ENCODE results near the gene EFCC1.

EFCC1 gene

DNA sequence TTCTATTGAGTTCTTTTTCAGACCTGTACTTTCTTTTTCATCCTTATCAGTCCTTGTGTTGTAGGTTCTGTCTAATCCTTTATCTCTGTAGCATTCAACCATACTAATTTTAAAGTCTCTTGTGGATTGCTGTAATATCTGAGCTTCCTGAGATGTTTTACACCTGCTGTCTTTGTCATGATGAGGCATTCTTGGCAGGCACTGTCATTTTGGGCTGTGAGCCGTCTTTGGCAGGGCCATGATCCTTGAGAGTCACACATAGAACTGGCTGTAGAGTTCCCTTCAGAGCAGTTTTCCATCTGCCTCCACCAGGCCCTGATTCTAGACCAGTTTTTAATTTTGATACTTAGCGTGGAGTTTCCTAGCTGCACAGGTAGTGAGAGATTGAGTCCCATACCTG is 6.7 kb downstream of the EFCC1 start:
- intact Hi-C loops (cut with DNase I), result no loop called here
- no peak for DNase-seq

DNA sequence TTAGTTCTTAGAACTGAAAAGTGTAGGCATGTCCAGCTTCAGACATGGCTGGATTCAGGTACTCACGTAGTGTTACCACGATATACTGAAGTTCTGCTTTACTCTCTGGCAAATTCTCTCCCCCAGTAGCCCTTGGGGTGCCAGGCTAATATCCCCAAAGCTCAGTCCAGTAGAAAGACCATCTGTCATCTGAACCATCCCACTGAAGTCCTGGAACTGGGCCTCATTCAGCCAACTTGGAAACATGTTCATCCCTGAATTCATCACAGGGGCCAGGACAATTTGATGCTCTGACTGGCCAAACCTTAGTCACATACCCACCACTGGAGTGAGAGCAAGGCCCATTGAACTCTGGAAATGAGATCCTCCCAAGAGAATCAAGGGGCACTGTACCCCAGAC is 8.2 kb downstream of the EFCC1 start:
- intact Hi-C loops (cut with DNase I), result no loop called here
- DNase-seq, result no peak

DNA sequence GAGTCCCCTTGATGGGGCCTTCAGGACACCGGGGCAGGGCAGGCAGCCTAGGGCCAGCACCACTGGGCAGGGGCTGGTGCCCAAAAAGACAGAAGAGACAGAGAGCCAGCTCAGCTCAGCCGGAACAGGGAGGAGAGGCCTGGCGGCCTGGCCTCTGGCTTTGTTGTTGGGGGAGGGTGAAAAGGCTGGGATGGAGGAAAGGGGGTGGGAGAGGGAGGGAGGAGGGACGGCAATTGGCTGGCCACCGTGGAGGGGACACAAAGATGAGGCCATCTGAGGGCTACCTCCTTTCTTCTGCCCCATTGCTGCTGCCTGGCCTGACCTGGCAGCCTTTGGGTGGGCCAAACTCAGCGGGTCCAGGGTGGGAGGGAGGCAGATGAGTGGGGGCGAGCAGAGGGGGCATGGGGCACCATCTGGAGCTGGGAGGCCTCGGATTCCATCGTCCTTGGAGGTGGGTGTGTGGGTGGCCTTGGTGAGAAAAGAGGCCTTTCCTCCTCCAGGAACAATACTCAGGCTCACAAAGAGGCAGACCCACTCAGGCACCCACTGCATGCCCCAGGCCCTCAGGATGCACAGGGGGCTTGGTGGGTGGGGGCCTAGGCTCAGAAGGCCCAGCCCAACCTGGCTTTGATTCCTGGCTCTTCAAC is 9.3 kb downstream of the EFCC1 start:
- intact Hi-C loops (cut with DNase I), result no loop called here

DNA sequence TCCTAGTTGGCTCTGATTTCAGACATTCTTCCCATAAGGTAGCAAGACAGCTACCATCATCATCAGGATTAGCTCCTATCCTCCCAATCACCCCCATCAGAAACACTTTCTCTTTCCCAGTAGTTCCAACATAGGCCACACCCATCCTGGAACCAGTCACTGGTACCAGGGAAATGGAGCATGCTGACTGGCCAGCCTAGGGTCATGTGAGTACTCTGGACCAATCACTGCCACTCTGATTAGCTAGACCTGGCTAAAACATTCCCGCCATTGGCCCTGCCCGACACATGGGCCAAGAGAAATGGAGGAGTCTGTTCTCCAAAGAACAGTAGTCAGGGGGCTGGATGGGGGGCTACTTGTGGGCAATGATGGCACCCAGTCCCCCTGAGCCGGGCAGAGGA is 12.4 kb downstream of the EFCC1 start:
- no peak for DNase-seq

More for the DNA sequence above, 9.3 kb downstream of the EFCC1 start:
- DNase-seq, result no peak

DNA sequence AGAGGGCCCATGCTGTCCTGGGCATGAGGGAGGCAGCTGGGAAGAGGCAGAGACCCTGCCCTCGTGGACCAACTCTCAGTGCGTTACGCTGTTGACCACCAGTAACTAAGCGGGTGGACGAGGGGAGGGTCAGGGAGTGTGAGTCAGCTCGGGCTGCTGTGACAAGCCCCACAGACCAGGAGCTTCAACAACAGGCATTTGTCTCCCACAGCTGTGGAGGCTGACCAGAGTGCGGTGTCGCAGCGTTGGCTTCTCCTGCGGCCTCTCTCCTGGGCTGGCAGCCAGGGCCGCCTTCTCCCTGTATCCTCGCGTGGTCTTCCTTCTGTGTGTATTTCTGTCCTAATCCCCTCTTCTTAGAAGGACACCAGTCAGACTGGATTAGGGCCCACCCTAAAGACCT is 13.0 kb downstream of the EFCC1 start:
- intact Hi-C loops (cut with DNase I), result no loop called here
- peak in 34 of 42 donors; percentile 9 to 77 (median 48) for DNase-seq

More for the DNA sequence above, 12.4 kb downstream of the EFCC1 start:
- intact Hi-C loops (cut with DNase I), result no loop called here

DNA sequence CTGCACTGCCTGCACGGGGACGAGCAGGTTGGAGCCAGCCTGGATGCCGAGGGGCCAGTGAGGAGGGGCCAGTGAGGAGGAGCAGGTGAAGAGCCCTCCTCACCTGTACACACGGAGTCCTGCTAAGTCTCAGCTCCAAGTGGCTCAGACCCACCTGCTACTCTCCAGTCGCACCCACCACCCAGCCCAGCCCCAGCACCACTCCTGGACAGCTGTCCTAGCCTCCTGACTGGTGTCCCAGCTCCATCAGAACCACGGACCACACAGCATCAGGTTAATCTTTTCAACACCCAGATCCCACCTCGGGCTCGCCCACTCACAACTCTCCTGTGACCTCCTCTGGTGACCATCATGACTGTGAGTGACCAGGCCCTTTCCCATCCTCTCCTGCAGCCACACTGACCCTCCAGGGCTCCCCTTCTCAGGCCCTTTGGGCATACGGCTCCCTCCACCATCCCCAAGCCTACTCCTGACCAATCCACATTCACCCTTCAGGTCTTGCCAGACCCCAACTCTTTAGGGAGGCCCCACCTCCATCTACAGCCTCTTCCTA is 13.8 kb downstream of the EFCC1 start:
- intact Hi-C loops (cut with DNase I), result no loop called here
- no peak for DNase-seq

DNA sequence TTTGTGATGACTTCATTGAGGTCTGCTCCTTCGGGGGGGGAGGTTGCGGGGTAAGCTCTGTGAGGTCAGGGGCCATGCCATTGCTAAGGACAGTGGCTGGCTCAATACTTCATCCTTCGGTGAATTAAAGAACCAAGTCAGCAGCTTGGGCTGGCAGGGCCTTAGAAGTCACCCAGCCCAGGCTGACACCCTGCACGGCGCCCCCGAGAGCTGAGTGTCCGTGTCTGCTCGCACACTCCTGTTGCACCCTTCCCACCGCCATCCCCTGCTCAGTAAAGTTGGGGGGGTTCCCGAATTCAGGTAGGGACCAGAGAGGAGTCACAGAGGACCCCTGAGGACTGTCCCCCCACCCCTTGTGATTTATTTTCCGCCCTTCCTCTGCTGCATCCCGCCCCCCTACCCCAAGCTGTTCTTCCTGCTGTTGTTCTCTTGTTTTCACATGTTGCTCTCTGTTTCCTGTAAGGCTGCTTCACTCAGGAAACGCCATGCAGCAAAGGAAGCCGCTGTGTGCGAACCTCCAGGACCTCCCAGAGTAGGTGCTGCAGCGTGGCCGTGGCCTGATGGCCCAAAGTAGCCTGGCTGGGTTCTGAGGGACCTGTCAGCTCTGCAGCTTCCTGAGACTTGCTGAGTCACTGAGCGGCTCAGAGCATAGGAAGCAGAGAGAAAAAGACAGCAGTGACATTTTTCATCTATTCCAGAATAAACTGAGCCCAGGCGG is 14.4 kb downstream of the EFCC1 start:
- intact Hi-C loops (cut with DNase I), result no loop called here
- peak in 3 of 42 donors; percentile 16 to 34 (median 19) for DNase-seq

DNA sequence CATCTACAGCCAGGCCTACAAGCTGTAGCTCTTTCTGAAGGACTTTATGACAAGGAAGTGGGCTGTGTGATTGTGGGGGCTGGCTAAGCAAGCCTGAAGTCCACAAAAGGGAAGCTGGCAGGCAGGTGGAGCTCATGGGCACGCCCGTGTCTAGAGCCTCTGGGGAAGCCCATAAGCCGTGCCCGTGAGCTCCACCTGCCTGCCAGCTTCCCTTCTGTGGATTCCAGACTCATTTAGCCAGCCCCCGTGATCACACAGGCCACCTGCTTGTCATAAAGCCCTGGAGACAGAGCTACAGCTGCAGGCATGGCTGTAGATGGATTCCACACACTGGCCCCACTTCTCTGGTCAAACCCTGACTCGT is 15.2 kb downstream of the EFCC1 start:
- intact Hi-C loops (cut with DNase I), result no loop called here
- DNase-seq, result peak in 8 of 42 donors; percentile 11 to 47 (median 20)

DNA sequence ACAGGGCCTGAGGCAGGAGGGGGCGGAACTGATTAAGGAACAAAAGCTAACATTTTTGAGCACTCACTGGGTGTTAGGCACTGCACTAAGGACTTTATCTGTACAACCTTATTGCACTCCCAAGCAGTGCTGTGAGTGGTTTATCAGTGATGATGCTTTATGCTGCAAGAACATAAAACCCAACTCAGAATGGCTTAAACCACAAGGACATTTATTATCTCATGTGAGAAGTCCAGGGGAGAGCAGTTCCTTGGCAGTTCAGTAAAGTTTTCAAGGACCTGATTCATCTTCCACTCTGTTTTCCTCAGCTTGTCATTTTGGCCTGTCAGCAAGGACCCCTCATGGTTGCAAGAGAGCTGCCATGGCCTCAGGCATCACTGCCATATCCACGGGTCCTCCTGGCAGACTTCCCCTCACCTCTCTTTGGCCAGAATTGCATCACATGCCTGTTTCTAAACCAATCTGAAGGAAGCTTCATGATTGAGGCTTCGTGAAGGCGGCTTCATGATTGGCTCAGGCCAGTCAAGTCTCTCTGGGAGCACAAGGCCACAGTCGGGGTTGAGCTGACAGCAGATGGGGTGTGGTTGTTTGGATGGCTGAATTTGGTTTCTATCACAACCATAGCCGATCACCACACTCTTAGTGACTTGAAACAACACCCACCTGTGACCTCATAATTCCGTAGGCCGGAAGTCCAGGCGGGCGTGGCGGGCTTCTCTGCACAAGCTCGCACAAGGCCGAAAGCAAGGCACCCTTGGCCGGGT is 15.8 kb downstream of the EFCC1 start:
- DNase-seq, result no peak
- intact Hi-C loops (cut with DNase I), result no loop called here

DNA sequence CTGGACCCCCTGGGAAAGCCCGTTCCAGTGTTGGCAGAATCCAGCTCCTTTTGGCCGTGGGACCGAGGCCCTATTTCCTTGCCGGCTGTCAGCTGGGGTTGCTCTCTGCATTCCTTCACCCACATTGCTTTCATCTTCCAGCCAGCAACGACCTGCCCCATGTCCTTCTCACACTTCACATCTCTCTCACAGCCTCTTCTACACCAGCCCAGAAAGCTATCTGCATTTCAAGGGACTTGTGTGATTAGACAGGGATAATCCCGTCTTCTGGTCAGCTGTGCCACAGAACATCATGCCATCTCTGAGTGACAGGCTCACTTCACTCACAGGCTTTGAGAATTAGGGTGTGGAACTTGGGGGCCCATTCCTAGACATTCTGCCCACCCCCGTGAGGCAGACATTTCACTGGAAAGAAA is 16.4 kb downstream of the EFCC1 start:
- intact Hi-C loops (cut with DNase I), result no loop called here

DNA sequence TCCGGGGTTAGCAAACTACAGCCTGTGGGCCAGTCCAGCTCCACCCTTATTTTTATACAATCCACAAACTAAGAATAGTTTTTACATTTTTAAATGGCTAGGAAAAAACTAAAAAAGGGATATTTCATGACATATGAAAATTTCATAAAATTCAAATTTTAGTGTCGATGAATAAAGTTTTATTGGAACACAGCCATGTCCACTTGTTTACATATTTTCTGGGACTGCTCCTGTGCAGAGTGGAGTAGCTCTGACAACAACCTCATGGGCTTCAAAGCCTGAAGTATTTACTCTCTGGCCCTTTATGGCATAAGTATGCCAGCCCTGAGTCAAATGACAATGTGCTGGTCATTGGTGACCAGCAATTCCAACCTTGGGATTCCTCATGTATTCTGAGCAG is 17.2 kb downstream of the EFCC1 start:
- intact Hi-C loops (cut with DNase I), result no loop called here
- no peak for DNase-seq

More for the DNA sequence above, 16.4 kb downstream of the EFCC1 start:
- no peak for DNase-seq

DNA sequence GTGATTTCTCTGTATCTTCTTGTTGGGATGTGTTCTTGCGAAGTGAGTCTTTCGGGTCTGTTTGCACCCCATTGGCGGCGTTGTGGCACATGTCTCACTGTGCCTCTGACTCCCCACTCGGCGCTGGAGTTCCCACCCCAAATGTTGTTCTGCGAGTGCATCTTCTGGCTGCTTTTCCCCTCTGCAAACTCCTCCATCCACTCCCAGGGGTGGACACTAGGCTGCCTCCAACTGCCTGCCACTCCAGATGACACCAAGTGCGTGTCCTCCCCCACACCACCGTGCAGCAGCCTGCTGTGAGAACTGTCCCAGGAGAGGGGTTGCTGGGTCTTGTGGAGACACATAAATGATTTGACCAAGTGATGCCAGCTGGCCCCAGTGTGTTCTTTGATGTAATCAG is 17.6 kb downstream of the EFCC1 start:
- no peak for DNase-seq

DNA sequence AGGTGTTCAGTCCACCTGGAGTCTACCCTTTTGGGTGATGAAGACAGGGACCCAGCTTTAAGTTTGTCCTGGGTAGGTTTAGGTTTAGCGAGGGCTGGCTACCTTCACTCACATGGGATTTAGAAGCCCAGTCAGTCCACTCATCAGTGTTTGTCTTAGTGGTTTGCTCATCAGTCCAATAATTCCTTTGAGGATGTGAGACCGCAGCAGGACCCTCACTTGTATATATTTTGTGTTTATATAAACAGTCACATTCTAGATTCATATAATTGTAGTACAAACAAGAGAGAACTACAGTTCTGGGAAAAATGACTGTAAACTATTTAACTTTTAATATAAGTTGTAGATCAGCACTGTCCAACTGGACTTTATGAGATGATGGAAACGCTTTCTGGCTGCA is 18.2 kb downstream of the EFCC1 start:
- no peak for DNase-seq

More for the DNA sequence above, 17.6 kb downstream of the EFCC1 start:
- intact Hi-C loops (cut with DNase I), result no loop called here

DNA sequence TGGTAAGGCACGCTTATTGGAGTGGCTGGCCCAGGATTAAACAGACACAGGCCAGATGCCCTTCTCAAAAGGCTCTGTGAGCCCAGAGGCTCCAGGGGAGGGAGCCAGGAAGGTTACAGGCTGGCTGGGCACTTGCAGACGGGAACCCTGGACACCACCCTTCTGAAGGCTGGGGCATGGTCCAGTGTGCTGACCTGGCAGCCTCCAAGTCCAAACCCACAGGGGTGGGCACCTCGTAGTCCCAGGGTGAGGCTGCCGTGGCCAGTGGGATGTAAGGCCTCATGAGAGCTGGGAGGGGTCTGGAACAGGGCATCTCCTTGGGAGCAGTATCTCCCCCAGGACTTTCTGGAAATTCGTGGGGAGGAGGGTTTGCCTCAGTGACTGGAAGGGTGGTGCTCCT is 19.6 kb downstream of the EFCC1 start:
- intact Hi-C loops (cut with DNase I), result no loop called here
- DNase-seq, result no peak

More for the DNA sequence above, 18.2 kb downstream of the EFCC1 start:
- intact Hi-C loops (cut with DNase I), result no loop called here

DNA sequence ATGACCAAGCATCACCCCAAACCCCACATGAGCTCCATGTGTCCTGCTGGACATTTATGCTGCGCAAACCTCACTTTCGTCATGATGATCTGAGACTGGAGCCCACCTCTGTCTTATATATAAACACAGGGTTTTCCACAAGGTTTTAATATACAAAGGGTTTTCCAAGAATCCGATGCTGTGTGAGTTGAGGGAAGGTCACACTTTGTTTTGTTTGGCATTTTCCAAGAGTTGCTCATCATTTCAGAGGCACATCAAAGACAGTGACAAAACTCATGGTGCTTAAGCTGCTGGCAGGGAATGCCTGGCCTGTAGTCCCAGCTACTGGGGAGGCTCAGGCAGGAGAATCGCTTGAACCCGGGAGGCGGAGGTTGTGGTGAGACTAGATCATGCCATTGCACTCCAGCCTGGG is 20.0 kb downstream of the EFCC1 start:
- intact Hi-C loops (cut with DNase I), result no loop called here
- no peak for DNase-seq

DNA sequence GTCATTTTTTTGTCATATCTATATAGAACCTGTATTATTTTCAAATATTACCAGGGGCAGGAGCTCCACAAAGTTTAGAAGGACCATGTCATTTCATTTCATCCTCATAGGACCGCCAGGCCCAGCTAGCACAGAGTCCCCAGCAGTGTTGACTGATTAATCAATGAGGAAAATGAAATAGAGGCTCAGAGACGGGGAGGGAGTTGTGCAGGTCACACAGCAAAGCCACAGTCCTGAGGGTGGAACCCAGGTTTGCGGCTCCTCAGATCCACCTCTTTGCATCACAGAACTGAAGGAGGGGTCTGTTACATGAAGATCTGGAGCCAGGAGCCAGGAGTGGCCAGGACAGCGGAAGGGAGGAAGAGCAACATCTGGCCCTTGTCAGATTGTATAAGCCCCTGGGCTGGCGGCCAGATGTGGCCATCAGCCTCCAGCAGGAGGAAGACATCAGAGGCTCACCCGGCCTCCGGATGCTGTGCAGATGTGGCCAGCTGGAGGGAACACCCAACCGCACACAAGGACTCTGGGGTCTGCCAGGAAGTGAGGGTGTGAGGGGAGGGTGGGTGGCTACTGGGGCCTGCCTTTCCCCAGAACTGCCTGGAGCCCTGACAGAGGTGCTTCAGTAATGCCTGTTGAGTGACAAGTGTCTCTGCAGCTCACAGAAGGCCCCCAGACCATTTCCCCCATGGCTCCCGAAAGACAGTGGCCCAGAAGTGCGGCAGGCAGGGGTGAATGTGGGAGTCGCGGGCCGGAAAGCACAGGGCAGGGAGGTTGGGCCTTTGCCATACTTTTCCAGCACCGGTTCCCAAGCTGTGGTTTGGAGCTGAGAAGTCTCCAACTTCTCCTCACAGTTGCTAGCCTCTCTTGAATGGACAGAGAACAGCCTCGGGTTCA is 21.3 kb downstream of the EFCC1 start:
- intact Hi-C loops (cut with DNase I), result no loop called here
- DNase-seq, result no peak

DNA sequence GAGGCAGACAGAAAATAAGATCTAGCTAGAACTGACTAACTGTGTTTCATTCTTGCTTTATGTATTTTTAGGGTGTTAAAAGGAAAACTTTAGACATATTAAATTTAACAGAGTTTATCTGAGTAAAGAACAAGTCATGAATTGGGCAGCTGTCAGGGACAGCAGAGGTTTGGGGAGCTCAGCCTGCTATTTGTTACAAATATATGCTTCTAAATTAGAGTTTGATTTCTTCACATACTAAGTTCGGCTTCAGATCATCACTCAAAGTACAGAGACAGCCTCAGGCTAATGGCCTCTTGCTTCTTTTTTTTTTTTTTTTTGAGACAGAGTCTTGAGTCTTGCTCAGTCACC is 21.9 kb downstream of the EFCC1 start:
- no peak for DNase-seq
- intact Hi-C loops (cut with DNase I), result no loop called here

DNA sequence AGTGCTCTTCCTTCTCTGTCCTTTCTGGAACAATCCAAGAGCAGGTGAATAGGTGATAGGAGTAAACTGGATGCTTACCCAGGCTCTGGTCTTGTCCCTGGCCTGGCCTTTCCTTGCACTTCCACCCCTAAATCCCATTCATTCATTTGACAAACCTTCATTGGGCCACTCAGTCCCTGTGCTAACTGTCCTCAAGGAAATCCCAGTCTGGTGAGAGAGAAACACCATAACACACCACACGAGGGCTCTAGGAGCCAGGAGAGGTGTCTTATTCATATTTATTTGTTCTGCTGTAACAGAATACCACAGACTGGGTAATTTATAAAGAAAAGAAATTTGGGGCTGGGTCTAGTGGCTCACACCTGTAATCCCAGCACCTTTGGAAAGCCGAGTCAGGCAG is 22.8 kb downstream of the EFCC1 start:
- DNase-seq, result no peak
- intact Hi-C loops (cut with DNase I), result no loop called here

DNA sequence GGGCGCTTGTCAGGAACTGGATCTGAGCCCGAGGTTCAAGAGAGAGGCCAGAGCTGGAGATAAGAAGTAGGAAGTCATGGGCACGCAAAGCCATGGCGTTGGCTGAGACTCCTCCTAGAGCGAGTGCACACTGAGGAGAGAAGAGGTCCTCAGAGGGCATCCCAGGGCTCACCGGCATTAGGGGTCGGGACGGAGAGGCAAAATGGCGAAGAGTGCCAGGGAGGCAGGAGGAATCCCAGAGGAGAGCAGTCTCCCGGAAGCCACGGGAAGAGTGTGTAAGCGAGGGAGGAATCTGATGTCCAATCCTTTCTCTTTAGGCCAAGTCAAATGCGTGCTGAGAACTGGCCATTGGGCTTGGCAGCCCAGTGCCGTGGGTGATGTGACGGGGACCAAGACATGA is 24.0 kb downstream of the EFCC1 start:
- intact Hi-C loops (cut with DNase I), result no loop called here
- no peak for DNase-seq
